Fibroblast of gingiva (primary cell): ENCODE results near the gene CAMTA1.

Experiments used
- DNase-seq: peaks from one replicate; pipeline ENCODE4 v3.0.0-alpha.2; 2011; ENCODE audit warnings: low read depth

CAMTA1 gene

GRCh38 chr1:7656557-7657215, 871.4 kb downstream of the CAMTA1 start:
- DNase-seq = no peak

- no peak for DNase-seq
Observed at GRCh38 chr1:7657287-7658016, 872.2 kb downstream of the CAMTA1 start.

- no peak for DNase-seq
Observed at GRCh38 chr1:7658099-7658498, 872.8 kb downstream of the CAMTA1 start.

- DNase-seq = no peak
Observed at GRCh38 chr1:7659514-7659913, 874.3 kb downstream of the CAMTA1 start.

- DNase-seq = no peak
Observed at GRCh38 chr1:7663451-7664146, 878.3 kb downstream of the CAMTA1 start.

- no peak for DNase-seq
Observed at GRCh38 chr1:7664147-7664892, 879.1 kb downstream of the CAMTA1 start.

- no peak for DNase-seq
Observed at GRCh38 chr1:7664893-7665250, 879.6 kb downstream of the CAMTA1 start.

- DNase-seq = no peak
Observed at GRCh38 chr1:7666249-7666648, 881.0 kb downstream of the CAMTA1 start.

- no peak for DNase-seq
Observed at GRCh38 chr1:7667159-7667558, 881.9 kb downstream of the CAMTA1 start.

GRCh38 chr1:7667625-7668218, 882.5 kb downstream of the CAMTA1 start:
- peak; percentile 75 for DNase-seq

GRCh38 chr1:7669559-7670311, 884.5 kb downstream of the CAMTA1 start:
- DNase-seq = no peak

- DNase-seq = no peak
Observed at GRCh38 chr1:7670334-7671145, 885.3 kb downstream of the CAMTA1 start.

- DNase-seq = no peak
Observed at GRCh38 chr1:7671146-7671465, 885.9 kb downstream of the CAMTA1 start.

GRCh38 chr1:7671676-7672075, 886.4 kb downstream of the CAMTA1 start:
- no peak for DNase-seq

GRCh38 chr1:7672864-7673263, 887.6 kb downstream of the CAMTA1 start:
- no peak for DNase-seq

GRCh38 chr1:7674972-7675371, 889.7 kb downstream of the CAMTA1 start:
- no peak for DNase-seq

- no peak for DNase-seq
Observed at GRCh38 chr1:7675431-7676273, 890.4 kb downstream of the CAMTA1 start.

- DNase-seq = no peak
Observed at GRCh38 chr1:7676274-7676945, 891.2 kb downstream of the CAMTA1 start.

GRCh38 chr1:7677111-7677510, 891.9 kb downstream of the CAMTA1 start:
- DNase-seq = no peak
